WTC11 (cell line): ENCODE data around the gene L1CAM. TPM values are rescaled to one million over a fixed set of nuclear protein-coding genes. Genes with fewer than 3 reads are reported as not detected.

Experiments
- ATAC-seq: fragments of 200-7000 bp; cut with Tn5 transposase; 2 replicates; pipeline ENCODE4 v1.10.0; 2021; ENCODE audit warnings: mild to moderate bottlenecking, moderate library complexity
- CTCF ChIA-PET: fragments of 300-600 bp; sonication (Branson Sonifier 250); formaldehyde crosslinking; loops from one replicate; lab custom pipeline; 2021; ENCODE audit warnings: antibody characterized with exemption; lab: Charles Lee
- POLR2A ChIA-PET: fragments of 350-600 bp; sonication (Branson Sonifier 250); formaldehyde crosslinking; loops from one replicate; lab custom pipeline; 2021; ENCODE audit warnings: antibody characterized with exemption; lab: Charles Lee
- DNase-seq: peaks from one replicate; pipeline ENCODE4 v3.0.0; 2021; ENCODE audit warnings: low spot score
- H3K27ac Mint-ChIP-seq: 2 replicates; pipeline ENCODE4 v1.8.0; 2021; ENCODE audit warnings: mixed read lengths
- H3K27me3 Mint-ChIP-seq: 2 replicates; pipeline ENCODE4 v1.8.0; 2021; ENCODE audit warnings: low read depth, mild to moderate bottlenecking, moderate library complexity, mixed read lengths
- H3K36me3 Mint-ChIP-seq: 2 replicates; pipeline ENCODE4 v1.8.0; 2021; ENCODE audit warnings: mixed read lengths
- H3K4me1 Mint-ChIP-seq: 2 replicates; pipeline ENCODE4 v1.8.0; 2022; ENCODE audit warnings: mixed read lengths
- H3K4me3 Mint-ChIP-seq: 2 replicates; pipeline ENCODE4 v1.8.0; 2021; ENCODE audit warnings: mild to moderate bottlenecking, moderate library complexity, mixed read lengths
- H3K9me3 Mint-ChIP-seq: 2 replicates; pipeline ENCODE4 v1.8.0; 2021; ENCODE audit warnings: mixed read lengths
- ELF4 ChIP-seq: sonication (generic); formaldehyde crosslinking; IDR thresholded peaks from 2 replicates; pipeline ENCODE4 v1.8.1; 2022; ENCODE audit warnings: low read depth, mild to moderate bottlenecking, moderate library complexity, missing genetic modification reagents
- ETV6 ChIP-seq: sonication (generic); formaldehyde crosslinking; IDR thresholded peaks from 2 replicates; pipeline ENCODE4 v1.8.1; 2022; ENCODE audit warnings: mild to moderate bottlenecking, missing genetic modification reagents
- GTF2I ChIP-seq: fragments of 250-450 bp; sonication (Bioruptor Pico); conservative IDR thresholded peaks from 2 replicates; pipeline ENCODE4 v1.4.0; 2021; ENCODE audit warnings: mild to moderate bottlenecking
- JUN ChIP-seq: sonication (generic); formaldehyde crosslinking; IDR thresholded peaks from 2 replicates; pipeline ENCODE4 v1.8.0; 2023; ENCODE audit warnings: mild to moderate bottlenecking, missing genetic modification reagents
- MYBL2 ChIP-seq: sonication (generic); formaldehyde crosslinking; IDR thresholded peaks from 2 replicates; pipeline ENCODE4 v1.8.1; 2023; ENCODE audit warnings: mild to moderate bottlenecking, moderate library complexity, missing genetic modification reagents
- OVOL2 ChIP-seq: fragments of 250-450 bp; sonication (Bioruptor Pico); IDR thresholded peaks from 2 replicates; pipeline ENCODE4 v1.9.0; 2021; ENCODE audit warnings: mild to moderate bottlenecking, borderline replicate concordance
- STAT6 ChIP-seq: sonication (generic); formaldehyde crosslinking; conservative IDR thresholded peaks from 2 replicates; pipeline ENCODE4 v1.8.1; 2023; ENCODE audit warnings: mild to moderate bottlenecking, low read depth, missing genetic modification reagents, moderate library complexity
- TCF7 ChIP-seq: sonication (generic); formaldehyde crosslinking; IDR thresholded peaks from 2 replicates; pipeline ENCODE4 v1.8.0; 2022; ENCODE audit warnings: mild to moderate bottlenecking, low read depth, missing genetic modification reagents, moderate library complexity
- total RNA-seq: library from RNA; stranded (reverse); gene quantifications from 3 replicates; pipeline ENCODE4 v1.2.3, GENCODE V29; 2021
- TF ChIP-seq, protein P1 (sequence below): fragments of 250-450 bp; sonication (Bioruptor Pico); IDR thresholded peaks from 2 replicates; pipeline ENCODE4 v1.9.0; 2021; ENCODE audit warnings: mild to moderate bottlenecking, borderline replicate concordance
- TF ChIP-seq, protein P2 (sequence below): sonication (generic); formaldehyde crosslinking; IDR thresholded peaks from 2 replicates; pipeline ENCODE4 v1.8.1; 2023; ENCODE audit warnings: mild to moderate bottlenecking, missing genetic modification reagents, moderate library complexity
- TF ChIP-seq, protein P3 (sequence below): sonication (generic); formaldehyde crosslinking; IDR thresholded peaks from 2 replicates; pipeline ENCODE4 v1.8.0; 2023; ENCODE audit warnings: mild to moderate bottlenecking, missing genetic modification reagents
- TF ChIP-seq, protein P4 (sequence below): sonication (generic); formaldehyde crosslinking; IDR thresholded peaks from 2 replicates; pipeline ENCODE4 v1.8.1; 2023; ENCODE audit warnings: mild to moderate bottlenecking, missing genetic modification reagents, moderate library complexity
- TF ChIP-seq, protein P5 (sequence below): sonication (generic); formaldehyde crosslinking; IDR thresholded peaks from 2 replicates; pipeline ENCODE4 v1.8.1; 2022; ENCODE audit warnings: mild to moderate bottlenecking, missing genetic modification reagents, moderate library complexity, borderline replicate concordance
- TF ChIP-seq, protein P6 (sequence below): sonication (generic); formaldehyde crosslinking; IDR thresholded peaks from 2 replicates; pipeline ENCODE4 v1.8.1; 2022; ENCODE audit warnings: missing genetic modification reagents, borderline replicate concordance
- TF ChIP-seq, protein P7 (sequence below): fragments of 200-600 bp; IDR thresholded peaks from 2 replicates; pipeline ENCODE4 v1.8.0; 2022; ENCODE audit warnings: antibody characterized with exemption

The L1CAM gene
- total RNA-seq, 1 experiment from 2014 or later: 40.2 TPM

DNA sequence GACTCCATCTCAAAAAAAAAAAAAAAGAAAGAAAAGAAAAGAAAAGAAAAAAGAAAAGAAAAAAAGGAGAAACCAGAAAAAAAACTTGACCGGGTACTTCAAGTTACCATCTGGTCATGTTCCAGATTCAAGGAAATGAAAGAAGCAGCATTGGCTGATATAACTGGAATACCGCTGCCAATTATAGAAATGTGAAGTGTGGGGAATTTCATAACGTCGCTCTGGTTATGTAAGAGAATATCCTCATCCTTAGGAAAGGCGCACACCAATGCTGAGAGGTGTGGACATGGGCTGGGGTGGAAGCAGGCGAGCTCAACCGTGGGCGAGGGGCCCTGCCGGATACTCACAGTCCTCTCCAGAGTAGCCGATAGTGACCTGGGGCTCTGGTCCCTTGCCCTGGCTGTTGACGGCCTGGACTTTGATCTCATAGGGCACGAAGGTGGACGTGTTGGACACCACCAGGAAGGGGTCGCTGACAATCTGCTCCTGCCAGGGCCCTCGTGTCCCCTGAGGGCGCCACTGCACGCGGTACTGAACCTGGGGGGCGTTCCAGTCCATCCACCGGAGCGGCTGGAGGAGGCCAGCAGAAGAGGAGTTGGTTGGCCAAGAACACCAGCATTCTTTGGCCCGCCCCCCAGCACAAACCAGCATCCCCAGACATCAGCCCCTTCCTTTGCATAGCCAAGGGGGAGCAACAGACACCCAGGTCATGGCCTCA, 19.5 kb downstream of the L1CAM start (continued):
- TF ChIP-seq, protein P1, sequence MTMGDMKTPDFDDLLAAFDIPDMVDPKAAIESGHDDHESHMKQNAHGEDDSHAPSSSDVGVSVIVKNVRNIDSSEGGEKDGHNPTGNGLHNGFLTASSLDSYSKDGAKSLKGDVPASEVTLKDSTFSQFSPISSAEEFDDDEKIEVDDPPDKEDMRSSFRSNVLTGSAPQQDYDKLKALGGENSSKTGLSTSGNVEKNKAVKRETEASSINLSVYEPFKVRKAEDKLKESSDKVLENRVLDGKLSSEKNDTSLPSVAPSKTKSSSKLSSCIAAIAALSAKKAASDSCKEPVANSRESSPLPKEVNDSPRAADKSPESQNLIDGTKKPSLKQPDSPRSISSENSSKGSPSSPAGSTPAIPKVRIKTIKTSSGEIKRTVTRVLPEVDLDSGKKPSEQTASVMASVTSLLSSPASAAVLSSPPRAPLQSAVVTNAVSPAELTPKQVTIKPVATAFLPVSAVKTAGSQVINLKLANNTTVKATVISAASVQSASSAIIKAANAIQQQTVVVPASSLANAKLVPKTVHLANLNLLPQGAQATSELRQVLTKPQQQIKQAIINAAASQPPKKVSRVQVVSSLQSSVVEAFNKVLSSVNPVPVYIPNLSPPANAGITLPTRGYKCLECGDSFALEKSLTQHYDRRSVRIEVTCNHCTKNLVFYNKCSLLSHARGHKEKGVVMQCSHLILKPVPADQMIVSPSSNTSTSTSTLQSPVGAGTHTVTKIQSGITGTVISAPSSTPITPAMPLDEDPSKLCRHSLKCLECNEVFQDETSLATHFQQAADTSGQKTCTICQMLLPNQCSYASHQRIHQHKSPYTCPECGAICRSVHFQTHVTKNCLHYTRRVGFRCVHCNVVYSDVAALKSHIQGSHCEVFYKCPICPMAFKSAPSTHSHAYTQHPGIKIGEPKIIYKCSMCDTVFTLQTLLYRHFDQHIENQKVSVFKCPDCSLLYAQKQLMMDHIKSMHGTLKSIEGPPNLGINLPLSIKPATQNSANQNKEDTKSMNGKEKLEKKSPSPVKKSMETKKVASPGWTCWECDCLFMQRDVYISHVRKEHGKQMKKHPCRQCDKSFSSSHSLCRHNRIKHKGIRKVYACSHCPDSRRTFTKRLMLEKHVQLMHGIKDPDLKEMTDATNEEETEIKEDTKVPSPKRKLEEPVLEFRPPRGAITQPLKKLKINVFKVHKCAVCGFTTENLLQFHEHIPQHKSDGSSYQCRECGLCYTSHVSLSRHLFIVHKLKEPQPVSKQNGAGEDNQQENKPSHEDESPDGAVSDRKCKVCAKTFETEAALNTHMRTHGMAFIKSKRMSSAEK (CRISPR knock-in tag): no peak
- TF ChIP-seq, protein P2, sequence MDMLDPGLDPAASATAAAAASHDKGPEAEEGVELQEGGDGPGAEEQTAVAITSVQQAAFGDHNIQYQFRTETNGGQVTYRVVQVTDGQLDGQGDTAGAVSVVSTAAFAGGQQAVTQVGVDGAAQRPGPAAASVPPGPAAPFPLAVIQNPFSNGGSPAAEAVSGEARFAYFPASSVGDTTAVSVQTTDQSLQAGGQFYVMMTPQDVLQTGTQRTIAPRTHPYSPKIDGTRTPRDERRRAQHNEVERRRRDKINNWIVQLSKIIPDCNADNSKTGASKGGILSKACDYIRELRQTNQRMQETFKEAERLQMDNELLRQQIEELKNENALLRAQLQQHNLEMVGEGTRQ (CRISPR knock-in tag): no peak
- TF ChIP-seq, protein P3, sequence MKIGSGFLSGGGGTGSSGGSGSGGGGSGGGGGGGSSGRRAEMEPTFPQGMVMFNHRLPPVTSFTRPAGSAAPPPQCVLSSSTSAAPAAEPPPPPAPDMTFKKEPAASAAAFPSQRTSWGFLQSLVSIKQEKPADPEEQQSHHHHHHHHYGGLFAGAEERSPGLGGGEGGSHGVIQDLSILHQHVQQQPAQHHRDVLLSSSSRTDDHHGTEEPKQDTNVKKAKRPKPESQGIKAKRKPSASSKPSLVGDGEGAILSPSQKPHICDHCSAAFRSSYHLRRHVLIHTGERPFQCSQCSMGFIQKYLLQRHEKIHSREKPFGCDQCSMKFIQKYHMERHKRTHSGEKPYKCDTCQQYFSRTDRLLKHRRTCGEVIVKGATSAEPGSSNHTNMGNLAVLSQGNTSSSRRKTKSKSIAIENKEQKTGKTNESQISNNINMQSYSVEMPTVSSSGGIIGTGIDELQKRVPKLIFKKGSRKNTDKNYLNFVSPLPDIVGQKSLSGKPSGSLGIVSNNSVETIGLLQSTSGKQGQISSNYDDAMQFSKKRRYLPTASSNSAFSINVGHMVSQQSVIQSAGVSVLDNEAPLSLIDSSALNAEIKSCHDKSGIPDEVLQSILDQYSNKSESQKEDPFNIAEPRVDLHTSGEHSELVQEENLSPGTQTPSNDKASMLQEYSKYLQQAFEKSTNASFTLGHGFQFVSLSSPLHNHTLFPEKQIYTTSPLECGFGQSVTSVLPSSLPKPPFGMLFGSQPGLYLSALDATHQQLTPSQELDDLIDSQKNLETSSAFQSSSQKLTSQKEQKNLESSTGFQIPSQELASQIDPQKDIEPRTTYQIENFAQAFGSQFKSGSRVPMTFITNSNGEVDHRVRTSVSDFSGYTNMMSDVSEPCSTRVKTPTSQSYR (CRISPR knock-in tag): no peak
- TF ChIP-seq TCF7 (CRISPR knock-in tag): no peak
- TF ChIP-seq, protein P4, sequence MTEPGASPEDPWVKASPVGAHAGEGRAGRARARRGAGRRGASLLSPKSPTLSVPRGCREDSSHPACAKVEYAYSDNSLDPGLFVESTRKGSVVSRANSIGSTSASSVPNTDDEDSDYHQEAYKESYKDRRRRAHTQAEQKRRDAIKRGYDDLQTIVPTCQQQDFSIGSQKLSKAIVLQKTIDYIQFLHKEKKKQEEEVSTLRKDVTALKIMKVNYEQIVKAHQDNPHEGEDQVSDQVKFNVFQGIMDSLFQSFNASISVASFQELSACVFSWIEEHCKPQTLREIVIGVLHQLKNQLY: no peak

DNA sequence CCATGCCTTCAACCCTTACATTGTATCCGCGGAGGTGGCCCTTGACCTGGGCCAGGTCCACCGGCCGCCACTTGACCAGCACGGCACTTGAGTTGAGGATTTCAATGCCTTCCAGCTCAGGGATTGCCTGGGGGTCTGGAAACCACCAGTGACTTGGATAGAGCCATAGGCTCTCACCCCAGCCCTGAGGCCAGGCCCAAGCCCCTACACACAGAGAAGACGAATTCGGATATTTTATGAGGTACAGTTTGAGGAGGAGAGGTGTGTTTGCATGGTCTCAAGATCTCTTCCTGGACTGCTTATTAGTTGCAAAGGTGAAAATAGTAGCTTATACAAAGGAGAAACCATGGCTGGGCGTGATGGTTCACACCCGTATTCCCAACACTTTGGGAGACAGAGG, 20.3 kb downstream of the L1CAM start:
- Mint-ChIP-seq H3K4me1 (peaks cover 14% of the 10 kb centered on the region), H3K27me3 (no peaks in the 10 kb centered on the region), H3K27ac (no peak overlapping the region), H3K36me3 (peaks cover 7% of the 10 kb centered on the region), H3K9me3 (no peaks in the 10 kb centered on the region), H3K4me3 (no peak overlapping the region)
- CTCF ChIA-PET: no interaction called here
- DNase-seq: no peak
- POLR2A ChIA-PET: no interaction called here
- TF ChIP-seq, protein P5, sequence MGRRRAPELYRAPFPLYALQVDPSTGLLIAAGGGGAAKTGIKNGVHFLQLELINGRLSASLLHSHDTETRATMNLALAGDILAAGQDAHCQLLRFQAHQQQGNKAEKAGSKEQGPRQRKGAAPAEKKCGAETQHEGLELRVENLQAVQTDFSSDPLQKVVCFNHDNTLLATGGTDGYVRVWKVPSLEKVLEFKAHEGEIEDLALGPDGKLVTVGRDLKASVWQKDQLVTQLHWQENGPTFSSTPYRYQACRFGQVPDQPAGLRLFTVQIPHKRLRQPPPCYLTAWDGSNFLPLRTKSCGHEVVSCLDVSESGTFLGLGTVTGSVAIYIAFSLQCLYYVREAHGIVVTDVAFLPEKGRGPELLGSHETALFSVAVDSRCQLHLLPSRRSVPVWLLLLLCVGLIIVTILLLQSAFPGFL: no peak
- TF ChIP-seq JUN (no peak), OVOL2 (CRISPR knock-in tag) (no peak), MYBL2 (CRISPR knock-in tag) (no peak), GTF2I (no peak), ETV6 (CRISPR knock-in tag) (no peak), ELF4 (CRISPR knock-in tag) (no peak), STAT6 (CRISPR knock-in tag) (no peak)
- TF ChIP-seq, protein P6, sequence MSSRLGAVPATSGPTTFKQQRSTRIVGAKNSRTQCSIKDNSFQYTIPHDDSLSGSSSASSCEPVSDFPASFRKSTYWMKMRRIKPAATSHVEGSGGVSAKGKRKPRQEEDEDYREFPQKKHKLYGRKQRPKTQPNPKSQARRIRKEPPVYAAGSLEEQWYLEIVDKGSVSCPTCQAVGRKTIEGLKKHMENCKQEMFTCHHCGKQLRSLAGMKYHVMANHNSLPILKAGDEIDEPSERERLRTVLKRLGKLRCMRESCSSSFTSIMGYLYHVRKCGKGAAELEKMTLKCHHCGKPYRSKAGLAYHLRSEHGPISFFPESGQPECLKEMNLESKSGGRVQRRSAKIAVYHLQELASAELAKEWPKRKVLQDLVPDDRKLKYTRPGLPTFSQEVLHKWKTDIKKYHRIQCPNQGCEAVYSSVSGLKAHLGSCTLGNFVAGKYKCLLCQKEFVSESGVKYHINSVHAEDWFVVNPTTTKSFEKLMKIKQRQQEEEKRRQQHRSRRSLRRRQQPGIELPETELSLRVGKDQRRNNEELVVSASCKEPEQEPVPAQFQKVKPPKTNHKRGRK (CRISPR knock-in tag): no peak
- TF ChIP-seq, protein P7, sequence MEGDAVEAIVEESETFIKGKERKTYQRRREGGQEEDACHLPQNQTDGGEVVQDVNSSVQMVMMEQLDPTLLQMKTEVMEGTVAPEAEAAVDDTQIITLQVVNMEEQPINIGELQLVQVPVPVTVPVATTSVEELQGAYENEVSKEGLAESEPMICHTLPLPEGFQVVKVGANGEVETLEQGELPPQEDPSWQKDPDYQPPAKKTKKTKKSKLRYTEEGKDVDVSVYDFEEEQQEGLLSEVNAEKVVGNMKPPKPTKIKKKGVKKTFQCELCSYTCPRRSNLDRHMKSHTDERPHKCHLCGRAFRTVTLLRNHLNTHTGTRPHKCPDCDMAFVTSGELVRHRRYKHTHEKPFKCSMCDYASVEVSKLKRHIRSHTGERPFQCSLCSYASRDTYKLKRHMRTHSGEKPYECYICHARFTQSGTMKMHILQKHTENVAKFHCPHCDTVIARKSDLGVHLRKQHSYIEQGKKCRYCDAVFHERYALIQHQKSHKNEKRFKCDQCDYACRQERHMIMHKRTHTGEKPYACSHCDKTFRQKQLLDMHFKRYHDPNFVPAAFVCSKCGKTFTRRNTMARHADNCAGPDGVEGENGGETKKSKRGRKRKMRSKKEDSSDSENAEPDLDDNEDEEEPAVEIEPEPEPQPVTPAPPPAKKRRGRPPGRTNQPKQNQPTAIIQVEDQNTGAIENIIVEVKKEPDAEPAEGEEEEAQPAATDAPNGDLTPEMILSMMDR: no peak
- TF ChIP-seq, all 79 proteins: peak for 0
- ATAC-seq: no peak
